Activated CD8-positive, alpha-beta memory T cell treated with anti-CD3 and anti-CD28 coated beads, Interleukin-2, amount 50 U/mL, for 1 hour (primary cell): Measurements from ENCODE around the gene FBN3.

ENCODE experiments used
- DNase-seq: peaks from one replicate; pipeline ENCODE4 v3.0.0-alpha.2; 2020; ENCODE audit errors: extremely low read depth

The FBN3 gene

DNA sequence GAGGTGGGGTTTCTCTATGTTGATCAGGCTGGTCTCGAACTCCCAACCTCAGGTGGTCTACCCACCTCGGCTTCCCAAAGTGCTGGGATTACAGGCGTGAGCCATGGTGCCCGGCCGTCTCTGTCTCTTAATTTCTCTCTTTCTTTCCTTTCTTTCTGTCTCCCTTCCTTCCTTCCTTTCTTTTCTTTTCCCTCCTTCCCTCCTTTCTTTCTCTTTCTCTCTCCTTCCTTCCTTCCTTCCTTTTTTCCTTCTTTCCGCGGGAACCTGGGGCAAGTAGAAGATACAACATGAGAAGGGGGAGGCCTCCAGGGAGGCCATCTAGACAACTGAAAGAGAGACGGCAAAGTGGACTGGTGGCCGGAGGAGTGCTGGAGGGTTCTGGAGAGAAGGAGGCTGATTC is 128.7 kb downstream of the FBN3 start:
- no peak for DNase-seq

GRCh38 chr19:8017808-8018207 is 131.6 kb downstream of the FBN3 start:
- DNase-seq: no peak
